Measurements from ENCODE around the gene C19orf38. TPM values are rescaled to one million over a fixed set of nuclear protein-coding genes. Genes with fewer than 3 reads are reported as not detected.

C19orf38 gene
- total RNA-seq, 1 donor = 71.8 TPM

DNA sequence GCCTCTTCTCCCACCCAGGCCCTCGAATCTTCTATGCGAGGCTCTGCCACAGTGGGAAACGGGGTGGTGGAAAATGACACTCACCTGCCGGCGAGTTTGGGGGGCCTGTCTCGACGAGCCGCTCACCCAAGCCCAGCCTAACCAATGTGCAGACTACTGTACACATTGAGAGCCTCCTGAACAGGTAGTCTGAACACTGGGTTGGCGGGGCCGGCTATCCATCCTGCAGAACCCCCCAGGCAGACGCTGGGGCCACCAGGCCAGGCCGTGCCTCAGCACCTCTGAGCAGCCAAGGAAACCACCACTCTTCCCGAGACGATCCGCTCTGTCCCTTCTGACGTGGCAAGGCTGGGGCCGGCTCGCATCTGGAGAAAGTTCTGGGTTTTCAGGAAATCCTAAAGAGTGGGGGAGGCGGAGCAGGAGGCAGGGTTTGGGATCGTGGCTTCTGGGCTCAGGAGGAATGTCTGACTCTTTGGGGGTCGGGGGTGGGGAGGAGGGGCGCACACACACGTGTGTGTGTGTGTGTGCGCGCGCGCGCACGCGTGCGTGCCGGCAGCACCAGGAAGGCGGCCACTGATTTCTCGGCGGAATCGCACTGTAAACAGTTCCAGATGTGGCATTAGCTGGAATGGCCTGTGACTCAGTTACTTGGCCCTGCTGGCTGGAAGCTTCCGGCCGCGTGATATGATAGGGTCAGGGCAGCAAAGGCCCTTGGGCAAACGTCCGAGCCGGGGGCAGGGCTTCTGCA lies 30.8 kb upstream of the C19orf38 start:
- Histone ChIP-seq H3K4me3 (ENCODE audit: low read length) (no peak overlapping the region), H3K4me1 (ENCODE audit: insufficient read depth, low read length) (peaks cover 35% of the 10 kb centered on the region), H3K27me3 (ENCODE audit: insufficient read depth, low read length) (no peaks in the 10 kb centered on the region), H3K9me3 (ENCODE audit: low read depth, low read length) (no peaks in the 10 kb centered on the region)

DNA sequence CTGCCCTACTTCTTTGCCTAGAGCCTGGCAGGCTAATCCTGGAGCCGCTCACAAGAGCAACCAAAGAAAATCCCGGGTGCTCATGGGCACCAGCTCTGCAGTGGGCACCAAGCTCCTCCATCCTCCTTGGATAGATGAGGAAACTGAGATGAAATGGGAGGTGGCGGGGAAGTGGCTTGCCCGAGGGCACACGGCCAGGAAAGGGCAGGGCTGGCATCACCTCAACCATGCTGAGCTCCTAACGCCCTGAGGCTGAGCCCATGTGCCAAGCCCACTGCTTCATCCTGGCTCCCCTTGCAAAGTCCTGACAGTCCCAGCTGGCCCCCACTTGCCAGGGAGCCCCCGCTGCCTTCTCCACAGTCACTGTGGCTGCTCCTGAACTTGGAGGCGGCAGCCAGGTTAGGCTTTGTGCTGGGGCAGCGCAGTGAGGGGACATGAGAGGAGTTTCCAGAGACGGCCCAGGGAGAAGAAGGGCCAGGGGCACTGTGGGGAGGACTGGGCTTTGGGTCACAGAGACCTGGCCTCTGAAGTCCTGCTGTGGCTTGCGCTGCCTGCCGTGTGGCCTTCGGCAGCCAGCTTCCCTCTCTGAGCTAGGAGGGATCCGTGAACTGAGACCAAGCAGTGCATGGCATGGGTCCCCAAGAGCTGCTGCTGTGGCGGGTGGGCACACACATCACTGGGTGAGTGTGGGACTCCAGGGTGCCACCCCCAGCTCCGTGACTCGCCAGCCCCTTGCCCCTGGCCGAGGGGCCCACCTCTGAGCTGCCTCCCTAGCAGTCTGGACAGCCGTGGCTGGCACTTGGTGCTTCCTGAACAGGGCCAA lies 29.7 kb upstream of the C19orf38 start:
- peaks cover 25% of the 10 kb centered on the region for H3K4me1 ChIP-seq (ENCODE audit: insufficient read depth, low read length)
- H3K9me3 ChIP-seq (ENCODE audit: low read depth, low read length) = no peaks in the 10 kb centered on the region
- no peak overlapping the region for H3K4me3 ChIP-seq (ENCODE audit: low read length)
- H3K27me3 ChIP-seq (ENCODE audit: insufficient read depth, low read length) = no peaks in the 10 kb centered on the region

DNA sequence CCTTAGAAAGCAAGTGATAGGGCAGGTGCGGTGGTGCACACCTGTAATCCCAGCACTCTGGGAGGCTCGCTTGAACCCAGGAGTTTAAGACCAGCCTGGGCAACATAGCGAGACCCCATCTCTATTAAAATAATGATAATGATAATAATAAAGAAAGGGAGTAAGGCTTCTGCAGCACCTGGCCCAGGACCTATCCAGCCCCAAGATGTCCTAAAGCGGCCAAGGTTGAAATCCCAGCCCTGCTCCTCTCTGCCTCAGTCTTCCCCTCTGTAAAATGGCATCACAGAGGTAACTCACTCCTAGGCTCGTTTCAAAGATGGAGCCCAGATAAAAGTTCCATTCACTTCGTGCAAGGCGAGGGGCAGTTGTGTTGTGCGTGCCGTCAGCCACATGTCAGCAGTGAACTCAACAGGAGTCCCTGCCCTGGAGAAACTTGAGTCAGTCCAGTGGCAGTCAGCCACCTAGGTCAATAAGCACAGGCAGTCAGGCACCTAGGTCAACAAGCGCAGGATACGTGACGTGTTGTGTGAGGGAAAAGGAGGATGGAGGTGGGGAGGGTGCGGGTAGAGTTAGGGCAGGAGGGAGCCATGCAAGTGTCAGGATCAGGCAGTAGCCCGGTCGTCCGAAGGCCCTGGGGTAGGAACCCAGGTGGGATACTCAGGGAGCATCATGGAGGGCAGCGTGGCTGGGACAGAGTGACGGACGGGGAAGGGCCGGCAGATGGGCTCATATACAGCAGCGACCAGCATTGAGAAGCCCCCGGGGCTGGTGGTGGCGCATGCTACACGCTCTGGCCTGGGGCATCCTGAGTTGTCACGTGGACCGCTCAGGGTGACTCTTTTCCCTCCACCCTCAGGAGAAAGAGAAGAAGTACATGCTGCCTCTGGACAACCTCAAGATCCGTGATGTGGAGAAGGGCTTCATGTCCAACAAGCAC lies 28.8 kb upstream of the C19orf38 start:
- H3K27me3 ChIP-seq (ENCODE audit: insufficient read depth, low read length) = no peaks in the 10 kb centered on the region
- H3K4me1 ChIP-seq (ENCODE audit: insufficient read depth, low read length) = peaks cover 16% of the 10 kb centered on the region
- H3K9me3 ChIP-seq (ENCODE audit: low read depth, low read length) = no peaks in the 10 kb centered on the region

DNA sequence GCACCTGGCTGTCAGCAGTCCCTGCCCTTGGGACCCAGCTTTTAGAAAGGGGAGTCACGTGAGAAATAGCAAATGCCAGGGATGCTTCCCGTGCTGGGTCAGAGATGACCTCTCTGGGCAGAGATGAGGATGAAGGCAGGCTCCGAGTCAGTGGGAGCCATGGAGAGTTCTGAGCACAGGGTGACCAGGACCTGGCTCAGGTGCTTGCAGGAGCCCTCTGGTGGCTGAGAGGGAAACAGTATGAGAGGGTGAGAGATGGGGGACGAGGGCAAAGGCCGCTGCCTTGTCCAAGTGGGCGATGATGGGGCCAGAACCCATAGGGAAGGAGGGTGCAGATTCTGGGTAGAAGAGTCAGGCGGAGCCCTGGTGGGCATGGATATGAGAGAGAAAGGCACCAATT lies 28.0 kb upstream of the C19orf38 start:
- Histone ChIP-seq H3K9me3 (ENCODE audit: low read depth, low read length) (no peaks in the 10 kb centered on the region), H3K4me3 (ENCODE audit: low read length) (no peak overlapping the region), H3K4me1 (ENCODE audit: insufficient read depth, low read length) (peaks cover 8% of the 10 kb centered on the region), H3K27me3 (ENCODE audit: insufficient read depth, low read length) (no peaks in the 10 kb centered on the region)

More for the DNA sequence above, 28.8 kb upstream of the C19orf38 start:
- H3K4me3 ChIP-seq (ENCODE audit: low read length) = no peak overlapping the region

DNA sequence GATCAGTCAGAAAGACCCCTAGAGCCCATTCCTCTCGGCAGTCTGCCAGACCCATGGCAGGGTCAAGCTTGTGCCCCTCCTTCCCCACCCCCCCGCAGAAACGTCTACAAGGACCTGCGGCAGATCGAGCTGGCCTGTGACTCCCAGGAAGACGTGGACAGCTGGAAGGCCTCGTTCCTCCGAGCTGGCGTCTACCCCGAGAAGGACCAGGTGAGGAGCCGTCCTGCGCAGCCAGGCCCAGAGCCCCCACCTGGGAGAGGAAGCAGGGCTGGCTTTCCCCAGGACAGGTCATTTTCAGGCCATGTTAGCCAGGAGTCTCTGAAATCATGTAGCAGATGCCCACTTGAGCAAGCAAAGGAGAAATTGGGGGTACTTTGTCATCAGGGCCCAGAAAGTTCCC lies 24.5 kb upstream of the C19orf38 start:
- no peaks in the 10 kb centered on the region for H3K4me1 ChIP-seq (ENCODE audit: insufficient read depth, low read length)
- H3K9me3 ChIP-seq (ENCODE audit: low read depth, low read length) = no peaks in the 10 kb centered on the region
- no peak overlapping the region for H3K4me3 ChIP-seq (ENCODE audit: low read length)
- H3K27me3 ChIP-seq (ENCODE audit: insufficient read depth, low read length) = no peaks in the 10 kb centered on the region

DNA sequence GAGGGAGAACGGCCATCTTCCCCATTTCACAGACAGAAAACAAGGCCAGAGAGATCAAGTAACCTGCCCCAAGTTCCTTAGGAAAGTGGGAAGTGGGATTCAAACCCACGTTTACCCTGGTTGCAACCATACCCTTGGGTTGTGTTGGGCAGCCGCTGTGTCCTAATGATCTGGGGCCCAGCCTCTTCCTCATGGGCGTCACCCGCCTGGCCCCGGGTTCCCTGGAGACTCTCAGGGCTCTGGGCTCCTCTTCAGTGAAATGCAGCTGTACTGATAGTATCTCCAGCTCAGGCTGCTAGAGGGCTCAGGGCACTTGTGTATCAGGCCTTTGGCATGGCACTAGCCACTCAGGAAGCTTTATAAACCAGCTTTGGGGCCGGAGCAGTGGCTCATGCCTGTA lies 22.0 kb upstream of the C19orf38 start:
- H3K27me3 ChIP-seq (ENCODE audit: insufficient read depth, low read length) = no peaks in the 10 kb centered on the region
- H3K4me3 ChIP-seq (ENCODE audit: low read length) = no peak overlapping the region
- no peaks in the 10 kb centered on the region for H3K4me1 ChIP-seq (ENCODE audit: insufficient read depth, low read length)
- no peaks in the 10 kb centered on the region for H3K9me3 ChIP-seq (ENCODE audit: low read depth, low read length)

DNA sequence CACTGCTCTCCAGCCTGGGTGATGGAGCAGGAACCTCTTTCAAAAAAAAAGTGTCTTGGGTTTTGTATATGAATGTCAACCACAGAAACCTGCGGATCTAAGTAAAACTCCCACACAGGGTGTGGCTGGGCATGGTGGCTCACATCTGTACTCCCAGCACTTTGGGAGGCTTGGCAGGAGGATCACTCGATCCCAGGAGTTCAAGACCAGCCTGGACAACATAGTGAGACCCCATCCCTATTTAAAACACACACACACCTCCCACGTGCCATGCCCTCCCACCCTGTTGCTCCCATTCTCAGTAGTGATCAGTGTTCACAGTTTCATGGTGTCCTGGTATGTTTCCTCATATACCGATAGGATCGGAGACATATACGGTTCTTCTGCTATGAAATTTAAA lies 21.4 kb upstream of the C19orf38 start:
- Histone ChIP-seq H3K27me3 (ENCODE audit: insufficient read depth, low read length) (no peaks in the 10 kb centered on the region), H3K4me3 (ENCODE audit: low read length) (no peak overlapping the region), H3K4me1 (ENCODE audit: insufficient read depth, low read length) (no peaks in the 10 kb centered on the region), H3K9me3 (ENCODE audit: low read depth, low read length) (no peaks in the 10 kb centered on the region)

DNA sequence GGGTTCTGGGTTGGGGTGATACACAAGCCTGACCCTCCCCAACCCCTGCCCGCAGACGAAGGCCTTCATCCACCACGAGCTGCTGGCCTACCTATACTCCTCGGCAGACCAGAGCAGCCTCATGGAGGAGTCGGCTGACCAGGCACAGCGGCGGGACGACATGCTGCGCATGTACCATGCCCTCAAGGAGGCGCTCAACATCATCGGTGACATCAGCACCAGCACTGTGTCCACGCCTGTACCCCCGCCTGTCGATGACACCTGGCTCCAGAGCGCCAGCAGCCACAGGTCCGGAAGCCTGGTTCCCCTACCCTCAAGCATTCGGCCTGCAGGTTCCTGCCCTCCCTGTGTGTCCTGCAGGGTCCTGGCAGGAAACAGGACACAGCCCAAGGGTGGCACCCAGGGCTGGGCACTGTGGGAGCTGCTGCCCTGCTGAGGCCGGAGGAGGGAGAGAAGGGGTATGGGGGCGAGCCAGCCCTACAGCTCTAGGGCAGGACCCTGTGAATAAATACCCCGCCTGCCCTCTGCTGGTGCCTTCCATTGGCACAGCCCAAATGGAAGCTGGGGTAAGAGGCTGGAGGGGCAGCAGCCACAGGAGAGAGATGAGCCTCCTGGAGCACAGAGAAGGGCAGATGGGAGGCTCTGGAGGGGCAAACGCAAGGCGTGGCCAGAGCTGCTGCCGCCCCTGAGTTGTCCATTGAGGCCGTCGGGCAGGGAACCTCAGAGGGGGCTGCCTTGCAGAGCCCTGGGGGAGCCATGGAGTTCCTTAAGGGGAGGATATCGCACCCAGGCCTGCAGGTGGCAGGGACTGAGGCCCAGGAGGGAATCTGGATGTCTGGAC lies 19.0 kb upstream of the C19orf38 start:
- H3K4me3 ChIP-seq (ENCODE audit: low read length) = no peak overlapping the region
- H3K27me3 ChIP-seq (ENCODE audit: insufficient read depth, low read length) = no peaks in the 10 kb centered on the region
- H3K9me3 ChIP-seq (ENCODE audit: low read depth, low read length) = no peaks in the 10 kb centered on the region
- H3K4me1 ChIP-seq (ENCODE audit: insufficient read depth, low read length) = no peaks in the 10 kb centered on the region

DNA sequence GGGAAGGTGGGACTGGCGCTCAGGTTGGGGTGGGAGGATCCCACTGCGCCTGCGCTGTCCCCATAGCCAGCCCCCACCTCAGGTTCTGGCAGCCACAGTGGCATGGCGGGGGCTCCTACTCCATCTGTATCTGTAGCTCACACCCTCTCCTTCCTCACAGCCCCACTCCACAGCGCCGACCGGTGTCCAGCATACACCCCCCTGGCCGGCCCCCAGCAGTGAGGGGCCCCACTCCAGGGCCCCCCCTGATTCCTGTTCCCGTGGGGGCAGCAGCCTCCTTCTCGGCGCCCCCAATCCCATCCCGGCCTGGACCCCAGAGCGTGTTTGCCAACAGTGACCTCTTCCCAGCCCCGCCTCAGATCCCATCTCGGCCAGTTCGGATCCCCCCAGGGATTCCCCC lies 18.2 kb upstream of the C19orf38 start:
- H3K4me1 ChIP-seq (ENCODE audit: insufficient read depth, low read length) = peaks cover under 1% of the 10 kb centered on the region
- no peaks in the 10 kb centered on the region for H3K27me3 ChIP-seq (ENCODE audit: insufficient read depth, low read length)
- H3K9me3 ChIP-seq (ENCODE audit: low read depth, low read length) = no peaks in the 10 kb centered on the region
- no peak overlapping the region for H3K4me3 ChIP-seq (ENCODE audit: low read length)

DNA sequence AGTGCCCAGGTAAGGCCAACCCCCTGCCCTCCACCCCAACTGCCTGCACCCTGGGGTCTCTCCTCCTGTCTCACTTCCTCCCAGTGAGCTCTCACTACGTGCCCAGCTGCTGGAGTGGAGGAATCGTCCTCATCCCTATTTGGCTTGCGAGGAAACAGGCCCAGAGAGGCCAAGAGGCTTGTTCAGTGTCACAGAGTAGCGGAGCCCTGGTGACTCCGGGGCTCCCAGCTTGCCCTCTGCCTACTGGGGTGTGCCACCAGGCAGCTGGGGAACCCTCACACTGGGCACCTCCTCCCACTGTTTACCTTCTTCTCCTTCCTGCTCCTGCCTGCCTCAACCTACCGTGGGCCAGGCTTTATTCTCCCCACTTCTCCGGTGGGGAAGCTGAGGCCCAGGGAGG lies 17.8 kb upstream of the C19orf38 start:
- Histone ChIP-seq H3K9me3 (ENCODE audit: low read depth, low read length) (no peaks in the 10 kb centered on the region), H3K27me3 (ENCODE audit: insufficient read depth, low read length) (no peaks in the 10 kb centered on the region), H3K4me3 (ENCODE audit: low read length) (no peak overlapping the region), H3K4me1 (ENCODE audit: insufficient read depth, low read length) (peaks cover 5% of the 10 kb centered on the region)

DNA sequence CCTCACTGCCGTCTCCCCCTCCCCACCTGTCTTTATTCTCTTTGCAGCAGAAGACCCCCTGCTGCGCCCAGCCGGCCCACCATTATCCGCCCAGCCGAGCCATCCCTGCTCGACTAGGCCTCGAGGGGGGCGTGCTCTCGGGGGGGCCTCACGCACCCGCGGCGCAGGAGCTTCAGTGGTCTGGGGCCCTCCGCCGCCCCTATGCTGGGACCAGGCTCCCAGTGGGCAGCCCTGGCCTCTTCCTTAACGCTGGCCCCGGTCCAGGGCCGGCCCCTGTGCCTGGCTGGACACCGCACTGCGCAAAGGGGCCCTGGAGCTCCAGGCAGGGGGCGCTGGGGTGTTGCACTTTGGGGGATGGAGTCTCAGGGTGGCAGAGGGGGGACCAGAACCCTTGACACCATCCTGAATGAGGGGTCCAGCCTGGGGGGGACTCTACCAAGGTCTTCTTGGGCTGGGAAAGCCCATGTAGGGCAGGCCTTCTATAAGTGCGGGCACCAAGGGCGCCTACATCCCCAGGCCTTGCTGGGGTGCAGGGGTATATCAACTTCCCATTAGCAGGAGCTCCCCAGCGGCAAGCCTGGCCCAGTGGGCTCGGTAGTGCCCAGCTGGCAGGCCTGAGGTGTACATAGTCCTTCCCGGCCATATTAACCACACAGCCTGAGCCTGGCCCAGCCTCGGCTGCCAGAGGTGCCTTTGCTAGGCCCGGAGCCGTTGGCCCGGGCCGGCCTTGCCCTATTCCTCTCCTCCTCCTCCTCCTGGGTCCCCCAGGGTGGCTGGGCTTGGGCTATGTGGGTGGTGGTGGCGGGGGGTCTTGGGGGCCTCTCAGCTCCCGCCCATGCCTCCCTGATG lies 17.1 kb upstream of the C19orf38 start:
- Histone ChIP-seq H3K4me1 (ENCODE audit: insufficient read depth, low read length) (peaks cover 7% of the 10 kb centered on the region), H3K4me3 (ENCODE audit: low read length) (no peak overlapping the region), H3K9me3 (ENCODE audit: low read depth, low read length) (no peaks in the 10 kb centered on the region), H3K27me3 (ENCODE audit: insufficient read depth, low read length) (no peaks in the 10 kb centered on the region)

DNA sequence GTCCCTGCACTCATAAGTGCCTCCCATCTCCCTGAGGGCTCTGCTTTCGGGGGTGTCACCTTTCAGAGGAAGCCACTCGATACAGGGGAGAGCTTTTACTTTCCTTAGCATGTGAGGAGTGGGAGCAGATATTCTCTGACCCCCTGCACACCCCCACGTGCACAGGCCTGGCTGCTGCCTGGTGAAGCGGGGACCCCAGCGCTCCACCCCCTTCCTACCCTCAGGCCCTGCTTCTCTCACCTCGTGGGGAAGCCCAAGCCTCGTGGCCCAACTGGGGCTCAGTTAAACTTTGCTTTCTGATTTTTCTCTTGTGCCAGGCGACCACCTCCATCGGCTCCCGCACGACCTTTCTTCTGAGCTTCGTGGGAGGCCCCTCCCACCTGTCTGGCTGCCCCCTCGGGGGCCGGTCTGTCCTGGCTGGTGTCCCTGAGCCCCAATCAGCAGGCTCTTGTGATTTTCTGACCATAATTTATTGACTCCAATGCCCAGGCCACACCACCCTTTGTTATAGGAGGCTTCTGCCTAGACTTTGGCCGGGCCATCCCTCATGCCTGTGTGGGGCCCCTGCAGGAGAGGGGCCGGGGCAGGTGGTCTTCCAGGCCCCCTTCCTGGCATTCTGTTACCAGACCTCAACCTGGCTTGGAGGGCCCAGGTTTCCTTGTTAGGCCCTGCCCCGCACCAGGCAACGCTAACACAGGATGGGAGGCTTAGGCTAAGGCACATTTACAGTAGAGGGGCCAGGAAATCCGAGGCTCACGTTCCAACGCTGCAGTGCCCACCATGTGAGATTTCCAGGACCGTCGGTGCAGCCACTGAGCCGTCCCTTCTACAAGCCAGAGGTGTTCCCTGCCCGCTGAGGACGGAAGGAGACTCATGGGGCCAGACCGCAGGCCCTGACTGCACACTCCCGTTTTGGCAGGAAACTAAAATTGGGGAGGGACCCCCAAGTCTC lies 16.0 kb upstream of the C19orf38 start:
- H3K9me3 ChIP-seq (ENCODE audit: low read depth, low read length) = no peaks in the 10 kb centered on the region
- peaks cover 18% of the 10 kb centered on the region for H3K4me1 ChIP-seq (ENCODE audit: insufficient read depth, low read length)
- no peak overlapping the region for H3K4me3 ChIP-seq (ENCODE audit: low read length)
- H3K27me3 ChIP-seq (ENCODE audit: insufficient read depth, low read length) = no peaks in the 10 kb centered on the region

DNA sequence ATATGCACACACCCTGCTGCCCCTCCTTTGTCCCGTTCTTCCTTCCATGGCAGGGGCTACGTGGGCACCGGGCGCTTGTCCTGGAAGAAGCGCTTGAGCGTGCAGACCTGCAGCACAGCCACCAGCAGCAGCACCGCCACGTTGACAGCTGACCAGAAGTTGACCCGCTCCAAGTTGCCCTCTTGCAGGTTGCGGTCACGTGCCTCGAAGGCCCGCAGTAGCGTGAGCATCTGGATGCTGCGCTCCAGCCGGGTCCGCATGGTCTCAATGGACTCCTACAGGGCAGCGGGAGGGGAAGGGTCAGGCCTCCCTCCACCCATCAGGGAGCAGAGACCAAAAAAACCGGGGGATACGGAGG lies 15.3 kb upstream of the C19orf38 start:
- Histone ChIP-seq H3K4me1 (ENCODE audit: insufficient read depth, low read length) (peaks cover 18% of the 10 kb centered on the region), H3K9me3 (ENCODE audit: low read depth, low read length) (no peaks in the 10 kb centered on the region), H3K4me3 (ENCODE audit: low read length) (no peak overlapping the region), H3K27me3 (ENCODE audit: insufficient read depth, low read length) (no peaks in the 10 kb centered on the region)

Measured in mononuclear cell (primary cell).